HEK293 (cell line): ENCODE measurements around the gene MAST2.

Experiments
- CTCF ChIA-PET: fragments of 350-600 bp; formaldehyde crosslinking; extraction: SDS; loops from one replicate; lab custom pipeline; 2021; ENCODE audit warnings: antibody characterized with exemption; lab: Yijun Ruan, JAX
- POLR2A ChIA-PET: fragments of 300-600 bp; formaldehyde crosslinking; extraction: SDS; loops from one replicate; lab custom pipeline; 2020; ENCODE audit warnings: antibody characterized with exemption, inconsistent platforms; lab: Yijun Ruan, JAX
- H3K27ac ChIP-seq: fragments of 200-500 bp; sonication (Bioruptor generic); 2 replicates; pipeline ENCODE4 v1.5.1; 2014; ENCODE audit warnings: low read depth, low read length, control low read depth, inconsistent platforms; ENCODE audit errors: extremely low read depth
- H3K36me3 ChIP-seq, 2 experiments: fragments of 200-500 bp in 1 of 2; sonication (Bioruptor generic) in 1 of 2; 1 replicate in 1 of 2; 2 replicates in 1 of 2; pipeline ENCODE4 v1.5.1; 2014 to 2017; ENCODE audit warnings: inconsistent platforms in 2 of 2, low read length in 2 of 2; ENCODE audit not compliant: control insufficient read depth in 2 of 2, insufficient read depth in 1 of 2
- H3K4me1 ChIP-seq: fragments of 200-500 bp; sonication (Bioruptor generic); 2 replicates; pipeline ENCODE4 v1.5.1; 2014; ENCODE audit warnings: mild to moderate bottlenecking, low read length, inconsistent platforms; ENCODE audit not compliant: control insufficient read depth, insufficient read depth
- H3K4me3 ChIP-seq: 2 replicates; pipeline ENCODE4 v1.5.1; 2011; ENCODE audit warnings: low read depth, mild to moderate bottlenecking, control low read depth, low read length, moderate library complexity
- H3K9me3 ChIP-seq: fragments of 200-500 bp; sonication (Bioruptor generic); 2 replicates; pipeline ENCODE4 v1.5.1; 2014; ENCODE audit warnings: low read depth, low read length, inconsistent platforms; ENCODE audit not compliant: control insufficient read depth, insufficient read depth
- BCL11A ChIP-seq: fragments of 450-650 bp; formaldehyde crosslinking; IDR thresholded peaks from 2 replicates; pipeline ENCODE4 v1.5.1; 2016; ENCODE audit warnings: low read depth, missing biosample characterization, missing genetic modification characterization
- IKZF3 ChIP-seq: fragments of 450-650 bp; IDR thresholded peaks from 2 replicates; pipeline ENCODE4 v1.5.0; 2018; ENCODE audit warnings: missing biosample characterization, mild to moderate bottlenecking, missing genetic modification characterization, moderate library complexity
- MYNN ChIP-seq: fragments of 450-650 bp; formaldehyde crosslinking; IDR thresholded peaks from 2 replicates; pipeline ENCODE4 v1.5.1; 2016; ENCODE audit warnings: missing biosample characterization, missing genetic modification characterization, borderline replicate concordance
- SCRT2 ChIP-seq: fragments of 450-650 bp; formaldehyde crosslinking; IDR thresholded peaks from 2 replicates; pipeline ENCODE4 v1.5.1; 2016; ENCODE audit warnings: missing biosample characterization, missing genetic modification characterization
- ZNF114 ChIP-seq: fragments of 450-650 bp; formaldehyde crosslinking; IDR thresholded peaks from 2 replicates; pipeline ENCODE4 v1.5.0; 2017; ENCODE audit warnings: missing biosample characterization, missing genetic modification characterization
- ZNF211 ChIP-seq: fragments of 450-650 bp; formaldehyde crosslinking; IDR thresholded peaks from 2 replicates; pipeline ENCODE4 v1.5.1; 2016; ENCODE audit warnings: low read depth, missing biosample characterization, missing genetic modification characterization
- ZNF223 ChIP-seq: fragments of 450-650 bp; formaldehyde crosslinking; IDR thresholded peaks from 2 replicates; pipeline ENCODE4 v1.5.1; 2016; ENCODE audit warnings: missing biosample characterization, missing genetic modification characterization
- ZNF311 ChIP-seq: fragments of 450-650 bp; formaldehyde crosslinking; IDR thresholded peaks from 2 replicates; pipeline ENCODE4 v1.5.1; 2017; ENCODE audit warnings: missing biosample characterization, missing genetic modification characterization, borderline replicate concordance
- ZNF544 ChIP-seq: fragments of 450-650 bp; formaldehyde crosslinking; IDR thresholded peaks from 2 replicates; pipeline ENCODE4 v1.5.0; 2017; ENCODE audit warnings: missing biosample characterization, missing genetic modification characterization
- ZNF555 ChIP-seq: fragments of 450-650 bp; formaldehyde crosslinking; conservative IDR thresholded peaks from 2 replicates; pipeline ENCODE4 v1.5.1; 2017; ENCODE audit warnings: missing biosample characterization, mild to moderate bottlenecking, missing genetic modification characterization, inconsistent platforms
- ZNF561 ChIP-seq: fragments of 450-650 bp; IDR thresholded peaks from 2 replicates; pipeline ENCODE4 v1.5.1; 2018; ENCODE audit warnings: missing biosample characterization, missing genetic modification characterization, borderline replicate concordance
- ZNF701 ChIP-seq: fragments of 450-650 bp; formaldehyde crosslinking; IDR thresholded peaks from 2 replicates; pipeline ENCODE4 v1.5.1; 2016; ENCODE audit warnings: missing biosample characterization, missing genetic modification characterization
- ZNF792 ChIP-seq: fragments of 450-650 bp; formaldehyde crosslinking; IDR thresholded peaks from 2 replicates; pipeline ENCODE4 v1.5.1; 2016; ENCODE audit warnings: missing biosample characterization, missing genetic modification characterization
- ZNF837 ChIP-seq: fragments of 450-650 bp; formaldehyde crosslinking; IDR thresholded peaks from 2 replicates; pipeline ENCODE4 v1.5.1; 2016; ENCODE audit warnings: missing biosample characterization, missing genetic modification characterization
- TF ChIP-seq, protein P1 (sequence below): fragments of 450-650 bp; formaldehyde crosslinking; IDR thresholded peaks from 2 replicates; pipeline ENCODE4 v1.5.1; 2016; ENCODE audit warnings: missing biosample characterization, missing genetic modification characterization
- TF ChIP-seq, protein P2 (sequence below): fragments of 450-650 bp; formaldehyde crosslinking; IDR thresholded peaks from 2 replicates; pipeline ENCODE4 v1.5.1; 2016; ENCODE audit warnings: missing biosample characterization, missing genetic modification characterization
- TF ChIP-seq, protein P3 (sequence below): fragments of 450-650 bp; formaldehyde crosslinking; IDR thresholded peaks from 2 replicates; pipeline ENCODE4 v1.5.1; 2016; ENCODE audit warnings: missing biosample characterization, missing genetic modification characterization
- TF ChIP-seq, protein P4 (sequence below): fragments of 450-650 bp; formaldehyde crosslinking; IDR thresholded peaks from 2 replicates; pipeline ENCODE4 v1.5.1; 2016; ENCODE audit warnings: missing biosample characterization, missing genetic modification characterization
- TF ChIP-seq, protein P5 (sequence below): fragments of 450-650 bp; formaldehyde crosslinking; IDR thresholded peaks from 2 replicates; pipeline ENCODE4 v1.5.1; 2016; ENCODE audit warnings: missing biosample characterization, missing genetic modification characterization, low read depth

Gene MAST2

DNA sequence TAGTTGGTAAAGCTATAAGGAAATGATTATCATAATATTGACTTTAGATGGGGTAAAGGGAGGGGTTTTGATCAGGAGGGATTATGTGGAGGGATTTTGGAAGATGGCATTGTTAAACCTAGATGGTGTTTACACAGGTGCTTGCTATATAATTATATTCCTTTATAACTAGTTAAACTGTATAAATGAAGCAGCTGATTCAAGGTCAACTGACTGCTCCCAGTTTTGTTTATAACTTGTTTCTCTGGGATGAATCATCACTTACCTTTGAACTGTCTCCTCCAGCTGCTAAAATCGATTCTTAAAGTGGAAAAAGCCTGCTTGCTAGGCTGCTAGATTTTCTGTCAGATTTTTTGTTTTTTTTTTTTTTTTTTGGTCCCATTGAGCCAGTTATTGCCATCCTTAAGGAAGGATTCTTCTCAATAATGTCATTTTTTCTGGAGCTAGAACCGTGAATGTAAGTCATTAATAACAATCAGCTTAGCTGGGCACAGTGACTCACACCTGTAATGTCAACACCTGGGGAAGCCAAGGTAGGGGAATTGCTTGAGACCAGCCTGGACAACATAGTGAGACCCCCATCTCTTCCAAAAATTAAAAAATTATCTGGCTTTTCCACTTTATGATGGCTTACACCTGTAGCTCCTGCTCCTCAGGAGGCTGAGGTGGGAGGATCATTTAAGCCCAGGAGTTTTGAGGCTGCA lies 175.8 kb downstream of the MAST2 start (continued):
- TF ChIP-seq, protein P1, sequence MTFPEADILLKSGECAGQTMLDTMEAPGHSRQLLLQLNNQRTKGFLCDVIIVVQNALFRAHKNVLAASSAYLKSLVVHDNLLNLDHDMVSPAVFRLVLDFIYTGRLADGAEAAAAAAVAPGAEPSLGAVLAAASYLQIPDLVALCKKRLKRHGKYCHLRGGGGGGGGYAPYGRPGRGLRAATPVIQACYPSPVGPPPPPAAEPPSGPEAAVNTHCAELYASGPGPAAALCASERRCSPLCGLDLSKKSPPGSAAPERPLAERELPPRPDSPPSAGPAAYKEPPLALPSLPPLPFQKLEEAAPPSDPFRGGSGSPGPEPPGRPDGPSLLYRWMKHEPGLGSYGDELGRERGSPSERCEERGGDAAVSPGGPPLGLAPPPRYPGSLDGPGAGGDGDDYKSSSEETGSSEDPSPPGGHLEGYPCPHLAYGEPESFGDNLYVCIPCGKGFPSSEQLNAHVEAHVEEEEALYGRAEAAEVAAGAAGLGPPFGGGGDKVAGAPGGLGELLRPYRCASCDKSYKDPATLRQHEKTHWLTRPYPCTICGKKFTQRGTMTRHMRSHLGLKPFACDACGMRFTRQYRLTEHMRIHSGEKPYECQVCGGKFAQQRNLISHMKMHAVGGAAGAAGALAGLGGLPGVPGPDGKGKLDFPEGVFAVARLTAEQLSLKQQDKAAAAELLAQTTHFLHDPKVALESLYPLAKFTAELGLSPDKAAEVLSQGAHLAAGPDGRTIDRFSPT: no peak
- TF ChIP-seq IKZF3 (tag by site-specific recombination) (0 out of 2 replicates have a peak, but pooled peaks have one; percentile 20), ZNF792 (tag by site-specific recombination) (no peak), MYNN (no peak), BCL11A (0 out of 2 replicates have a peak, but pooled peaks have one; percentile 61), ZNF114 (no peak)
- TF ChIP-seq, protein P2, sequence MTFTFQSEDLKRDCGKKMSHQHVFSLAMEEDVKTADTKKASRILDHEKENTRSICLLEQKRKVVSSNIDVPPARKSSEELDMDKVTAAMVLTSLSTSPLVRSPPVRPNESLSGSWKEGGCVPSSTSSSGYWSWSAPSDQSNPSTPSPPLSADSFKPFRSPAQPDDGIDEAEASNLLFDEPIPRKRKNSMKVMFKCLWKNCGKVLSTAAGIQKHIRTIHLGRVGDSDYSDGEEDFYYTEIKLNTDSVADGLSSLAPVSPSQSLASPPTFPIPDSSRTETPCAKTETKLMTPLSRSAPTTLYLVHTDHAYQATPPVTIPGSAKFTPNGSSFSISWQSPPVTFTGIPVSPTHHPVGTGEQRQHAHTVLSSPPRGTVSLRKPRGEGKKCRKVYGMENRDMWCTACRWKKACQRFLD: no peak

DNA sequence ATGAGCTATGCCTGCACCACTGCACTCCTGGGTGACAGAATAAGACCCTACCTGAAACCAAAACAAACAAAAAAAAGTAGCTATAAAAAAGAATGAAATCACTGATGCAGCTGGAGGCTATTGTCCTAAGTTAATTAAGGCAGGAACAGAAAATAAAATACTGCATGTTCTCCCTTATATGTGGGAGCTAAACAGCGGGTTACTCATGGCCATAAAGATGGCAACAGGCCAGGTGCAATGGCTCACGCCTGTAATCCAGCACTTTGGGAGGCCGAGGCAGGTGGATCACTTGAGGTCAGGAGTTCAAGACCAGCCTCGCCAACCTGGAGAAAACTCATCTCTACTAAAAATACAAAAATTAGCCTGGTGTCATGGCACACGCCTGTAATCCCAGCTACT lies 176.4 kb downstream of the MAST2 start:
- Histone ChIP-seq H3K4me1 (0 out of 2 replicates have a peak, but pooled peaks cover 5% of the 10 kb centered on the region), H3K9me3 (no peaks in the 10 kb centered on the region), H3K27ac (no peak overlapping the region), H3K36me3 (no peaks in the 10 kb centered on the region; a peak in 1 of 3 replicates), H3K4me3 (no peak overlapping the region)
- POLR2A ChIA-PET: no interaction called here
- CTCF ChIA-PET: interaction anchor here (0.6 to 0.7 kb wide), 2 partner anchors 24 to 75 kb away, joined by 3 read pairs; no protein-coding TSS in a partner anchor
- TF ChIP-seq SCRT2 (tag by site-specific recombination) (0 out of 2 replicates have a peak, but pooled peaks have one; percentile 7), ZNF555 (tag by site-specific recombination) (0 out of 2 replicates have a peak, but pooled peaks have one; percentile 6)
- TF ChIP-seq, protein P3, sequence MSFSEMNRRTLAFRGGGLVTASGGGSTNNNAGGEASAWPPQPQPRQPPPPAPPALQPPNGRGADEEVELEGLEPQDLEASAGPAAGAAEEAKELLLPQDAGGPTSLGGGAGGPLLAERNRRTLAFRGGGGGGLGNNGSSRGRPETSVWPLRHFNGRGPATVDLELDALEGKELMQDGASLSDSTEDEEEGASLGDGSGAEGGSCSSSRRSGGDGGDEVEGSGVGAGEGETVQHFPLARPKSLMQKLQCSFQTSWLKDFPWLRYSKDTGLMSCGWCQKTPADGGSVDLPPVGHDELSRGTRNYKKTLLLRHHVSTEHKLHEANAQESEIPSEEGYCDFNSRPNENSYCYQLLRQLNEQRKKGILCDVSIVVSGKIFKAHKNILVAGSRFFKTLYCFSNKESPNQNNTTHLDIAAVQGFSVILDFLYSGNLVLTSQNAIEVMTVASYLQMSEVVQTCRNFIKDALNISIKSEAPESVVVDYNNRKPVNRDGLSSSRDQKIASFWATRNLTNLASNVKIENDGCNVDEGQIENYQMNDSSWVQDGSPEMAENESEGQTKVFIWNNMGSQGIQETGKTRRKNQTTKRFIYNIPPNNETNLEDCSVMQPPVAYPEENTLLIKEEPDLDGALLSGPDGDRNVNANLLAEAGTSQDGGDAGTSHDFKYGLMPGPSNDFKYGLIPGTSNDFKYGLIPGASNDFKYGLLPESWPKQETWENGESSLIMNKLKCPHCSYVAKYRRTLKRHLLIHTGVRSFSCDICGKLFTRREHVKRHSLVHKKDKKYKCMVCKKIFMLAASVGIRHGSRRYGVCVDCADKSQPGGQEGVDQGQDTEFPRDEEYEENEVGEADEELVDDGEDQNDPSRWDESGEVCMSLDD (tag by site-specific recombination): no peak

DNA sequence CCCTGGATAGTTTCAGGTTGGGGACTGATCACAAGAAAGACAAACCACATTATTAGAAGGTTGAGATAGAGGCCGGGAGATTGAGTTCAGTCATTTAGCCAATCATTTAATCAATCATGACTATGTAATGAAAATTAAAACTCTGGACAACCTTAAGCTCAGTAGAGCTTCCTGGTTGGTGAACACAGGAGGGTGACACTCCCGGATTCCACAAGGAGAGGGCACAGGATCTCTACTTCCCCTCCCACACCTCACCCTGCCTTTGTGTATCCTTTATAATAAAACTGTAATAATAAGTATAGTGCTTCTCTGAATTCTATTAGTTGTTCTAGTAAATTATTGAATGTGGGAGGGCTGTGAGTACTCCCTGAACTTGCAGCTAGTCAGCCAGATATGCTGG lies 178.9 kb downstream of the MAST2 start:
- TF ChIP-seq, protein P4, sequence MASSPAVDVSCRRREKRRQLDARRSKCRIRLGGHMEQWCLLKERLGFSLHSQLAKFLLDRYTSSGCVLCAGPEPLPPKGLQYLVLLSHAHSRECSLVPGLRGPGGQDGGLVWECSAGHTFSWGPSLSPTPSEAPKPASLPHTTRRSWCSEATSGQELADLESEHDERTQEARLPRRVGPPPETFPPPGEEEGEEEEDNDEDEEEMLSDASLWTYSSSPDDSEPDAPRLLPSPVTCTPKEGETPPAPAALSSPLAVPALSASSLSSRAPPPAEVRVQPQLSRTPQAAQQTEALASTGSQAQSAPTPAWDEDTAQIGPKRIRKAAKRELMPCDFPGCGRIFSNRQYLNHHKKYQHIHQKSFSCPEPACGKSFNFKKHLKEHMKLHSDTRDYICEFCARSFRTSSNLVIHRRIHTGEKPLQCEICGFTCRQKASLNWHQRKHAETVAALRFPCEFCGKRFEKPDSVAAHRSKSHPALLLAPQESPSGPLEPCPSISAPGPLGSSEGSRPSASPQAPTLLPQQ (tag by site-specific recombination): no peak
- TF ChIP-seq ZNF311 (tag by site-specific recombination): no peak
- TF ChIP-seq ZNF544: no peak
- TF ChIP-seq, protein P5, sequence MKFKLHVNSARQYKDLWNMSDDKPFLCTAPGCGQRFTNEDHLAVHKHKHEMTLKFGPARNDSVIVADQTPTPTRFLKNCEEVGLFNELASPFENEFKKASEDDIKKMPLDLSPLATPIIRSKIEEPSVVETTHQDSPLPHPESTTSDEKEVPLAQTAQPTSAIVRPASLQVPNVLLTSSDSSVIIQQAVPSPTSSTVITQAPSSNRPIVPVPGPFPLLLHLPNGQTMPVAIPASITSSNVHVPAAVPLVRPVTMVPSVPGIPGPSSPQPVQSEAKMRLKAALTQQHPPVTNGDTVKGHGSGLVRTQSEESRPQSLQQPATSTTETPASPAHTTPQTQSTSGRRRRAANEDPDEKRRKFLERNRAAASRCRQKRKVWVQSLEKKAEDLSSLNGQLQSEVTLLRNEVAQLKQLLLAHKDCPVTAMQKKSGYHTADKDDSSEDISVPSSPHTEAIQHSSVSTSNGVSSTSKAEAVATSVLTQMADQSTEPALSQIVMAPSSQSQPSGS (tag by site-specific recombination): no peak
- no peak for TF ChIP-seq ZNF837 (tag by site-specific recombination)
- TF ChIP-seq ZNF223: no peak
- no peak for TF ChIP-seq ZNF211 (tag by site-specific recombination)
- TF ChIP-seq ZNF561 (tag by site-specific recombination): no peak
- TF ChIP-seq ZNF701 (tag by site-specific recombination): no peak
- Histone ChIP-seq H3K27ac (no peak overlapping the region), H3K9me3 (no peaks in the 10 kb centered on the region), H3K4me3 (no peak overlapping the region), H3K36me3 (no peaks in the 10 kb centered on the region; a peak in 1 of 3 replicates), H3K4me1 (0 out of 2 replicates have a peak, but pooled peaks cover 5% of the 10 kb centered on the region)
- POLR2A ChIA-PET: no interaction called here
- CTCF ChIA-PET: interaction anchor here (0.6 to 1.0 kb wide), 3 partner anchors 8 to 425 kb away, joined by 3 read pairs; no protein-coding TSS in a partner anchor
